CD4-positive, CD25-positive, alpha-beta regulatory T cell (primary cell): ENCODE data around the gene MIF. TPM values are rescaled to one million over a fixed set of nuclear protein-coding genes. Genes with fewer than 3 reads are reported as not detected.

ENCODE experiments used
- ATAC-seq, 2 donors: fragments of 150-1000 bp; cut with Tn5 transposase; one replicate each; pipeline ENCODE4 v1.10.0; 2021; ENCODE audit warnings: low read depth in 2 of 2, moderate number of reproducible peaks in 2 of 2, moderate library complexity in 1 of 2
- DNase-seq, 3 donors: peaks; one replicate each; pipeline versions ENCODE4 v3.0.0 to v3.0.0-alpha.2; 2012 to 2022; ENCODE audit warnings: mixed read lengths in 1 of 3
- H3K27ac ChIP-seq: one replicate; pipeline ENCODE4 v1.7.0; 2013; ENCODE audit warnings: mild to moderate bottlenecking, low read length; ENCODE audit not compliant: insufficient read depth, poor library complexity, severe bottlenecking
- H3K27me3 ChIP-seq: one replicate; pipeline ENCODE4 v1.7.0; 2013; ENCODE audit warnings: low read length; ENCODE audit not compliant: control insufficient read depth, insufficient read depth
- H3K36me3 ChIP-seq: one replicate; pipeline ENCODE4 v1.7.0; 2013; ENCODE audit warnings: mild to moderate bottlenecking, low read length, moderate library complexity; ENCODE audit not compliant: control insufficient read depth, insufficient read depth
- H3K4me1 ChIP-seq: 2 replicates; pipeline ENCODE4 v1.7.0; 2013; ENCODE audit warnings: mild to moderate bottlenecking, low read length; ENCODE audit not compliant: insufficient read depth, control insufficient read depth, poor library complexity, severe bottlenecking
- H3K4me3 ChIP-seq: one replicate; pipeline ENCODE4 v1.7.0; 2013; ENCODE audit warnings: low read depth, mild to moderate bottlenecking, low read length, moderate library complexity
- H3K9me3 ChIP-seq, 2 experiments: 1 replicate in 1 of 2; 2 replicates in 1 of 2; pipeline ENCODE4 v1.7.0; 2013; ENCODE audit warnings: low read length in 2 of 2, mild to moderate bottlenecking in 1 of 2, moderate library complexity in 1 of 2; ENCODE audit not compliant: control insufficient read depth in 2 of 2
- H3K27ac Mint-ChIP-seq, 3 donors: one replicate each; pipeline ENCODE4 v1.8.0; 2020 to 2022; ENCODE audit warnings: mild to moderate bottlenecking in 3 of 3, mixed read lengths in 3 of 3, moderate library complexity in 2 of 3
- H3K27me3 Mint-ChIP-seq: one replicate; pipeline ENCODE4 v1.8.0; 2022; ENCODE audit warnings: mild to moderate bottlenecking, mixed read lengths
- H3K36me3 Mint-ChIP-seq: one replicate; pipeline ENCODE4 v1.8.0; 2020; ENCODE audit warnings: mixed read lengths
- H3K4me1 Mint-ChIP-seq, 4 donors: one replicate each; pipeline ENCODE4 v1.8.0; 2020 to 2022; ENCODE audit warnings: mixed read lengths in 4 of 4, mild to moderate bottlenecking in 1 of 4
- H3K4me3 Mint-ChIP-seq, 4 donors: one replicate each; pipeline ENCODE4 v1.8.0; 2020 to 2022; ENCODE audit warnings: mild to moderate bottlenecking in 4 of 4, mixed read lengths in 4 of 4, moderate library complexity in 3 of 4
- H3K9me3 Mint-ChIP-seq, 7 donors: one replicate each; pipeline ENCODE4 v1.8.0; 2020 to 2022; ENCODE audit warnings: mixed read lengths in 7 of 7, mild to moderate bottlenecking in 3 of 7, moderate library complexity in 2 of 7
- polyA plus RNA-seq, 4 donors: library from polyadenylated mRNA; unstranded; fragments of 300-500 nt; fragmentation: Illumina TruSeq; gene quantifications; one replicate each; pipeline ENCODE4 v1.2.3, GENCODE V29; 2021
- total RNA-seq: library from RNA; stranded (reverse); gene quantifications from one replicate; pipeline ENCODE4 v1.2.3, GENCODE V29; 2022

Gene MIF
- total and polyA plus RNA-seq, 5 donors from 2014 or later, result 202 to 1,384 (median 1,147) TPM

GRCh38 chr22:23849009-23850006 is 44.9 kb upstream of the MIF start:
- no peak overlapping the region for H3K4me3 ChIP-seq
- peaks cover 18% of the 10 kb centered on the region for H3K27me3 Mint-ChIP-seq
- ATAC-seq (peak; percentile 83 to 84), DNase-seq (peak; percentile 73 to 81 (median 78))
- no peak overlapping the region for H3K27ac Mint-ChIP-seq
- no peaks in the 10 kb centered on the region for H3K36me3 Mint-ChIP-seq
- no peak overlapping the region for H3K27ac ChIP-seq
- no peaks in the 10 kb centered on the region for H3K36me3 ChIP-seq
- no peak overlapping the region for H3K4me3 Mint-ChIP-seq
- H3K4me1 Mint-ChIP-seq, result peaks cover 0 to 3% (median 0%) of the 10 kb centered on the region in 4 donors
- H3K4me1 ChIP-seq, result peaks cover 6% of the 10 kb centered on the region
- H3K27me3 ChIP-seq, result no peaks in the 10 kb centered on the region
- no peaks in the 10 kb centered on the region for H3K9me3 Mint-ChIP-seq
- no peaks in the 10 kb centered on the region for H3K9me3 ChIP-seq

GRCh38 chr22:23850136-23850611 is 44.0 kb upstream of the MIF start:
- Histone ChIP-seq H3K9me3 (no peaks in the 10 kb centered on the region), H3K4me3 (no peak overlapping the region), H3K27ac (no peak overlapping the region), H3K4me1 (peaks cover 6% of the 10 kb centered on the region), H3K36me3 (no peaks in the 10 kb centered on the region), H3K27me3 (no peaks in the 10 kb centered on the region)
- no peak for DNase-seq
- Mint-ChIP-seq H3K27ac (no peak overlapping the region), H3K36me3 (no peaks in the 10 kb centered on the region), H3K4me3 (no peak overlapping the region), H3K27me3 (peaks cover 18% of the 10 kb centered on the region), H3K9me3 (no peaks in the 10 kb centered on the region), H3K4me1 (peaks cover 0 to 3% (median 0%) of the 10 kb centered on the region in 4 donors)
- ATAC-seq, result no peak

- Mint-ChIP-seq H3K27ac (peak overlapping the region; percentile 84 to 94 (median 84)), H3K4me1 (peaks cover 0 to 21% (median 6%) of the 10 kb centered on the region in 4 donors), H3K4me3 (peak overlapping the region; percentile 89 to 97 (median 96)), H3K27me3 (peaks cover 12% of the 10 kb centered on the region), H3K9me3 (no peaks in the 10 kb centered on the region), H3K36me3 (no peaks in the 10 kb centered on the region)
- peak overlapping the region; percentile 60 for H3K27ac ChIP-seq
- peak overlapping the region; percentile 64 for H3K4me3 ChIP-seq
- ATAC-seq (peak; percentile 23 to 28), DNase-seq (peak in 1 of 3 donors; percentile 25)
- H3K27me3 ChIP-seq, result no peaks in the 10 kb centered on the region
- no peaks in the 10 kb centered on the region for H3K36me3 ChIP-seq
- H3K4me1 ChIP-seq, result peaks cover 20% of the 10 kb centered on the region
- H3K9me3 ChIP-seq, result no peaks in the 10 kb centered on the region
Measured at GRCh38 chr22:23856721-23857605, 37.2 kb upstream of the MIF start.

GRCh38 chr22:23857606-23858483 is 36.3 kb upstream of the MIF start, which contains the start of gene SLC2A11:
SLC2A11 (plus strand) TSS chr22:23857875; CDS start chr22:23858000, 125 bp downstream.
- no peaks in the 10 kb centered on the region for H3K9me3 Mint-ChIP-seq
- peak within 1 kb of the TSS; percentile 91 for H3K4me3 ChIP-seq
- H3K27ac ChIP-seq, result peak within 1 kb of the TSS; percentile 60
- H3K9me3 ChIP-seq, result no peaks in the 10 kb centered on the region
- peak within 1 kb of the TSS; percentile 84 to 94 (median 84) for H3K27ac Mint-ChIP-seq
- H3K36me3 ChIP-seq, result no peaks in the 10 kb centered on the region
- peaks cover 2% of the 10 kb centered on the region for H3K36me3 Mint-ChIP-seq
- H3K4me1 ChIP-seq, result peaks cover 20% of the 10 kb centered on the region
- H3K27me3 Mint-ChIP-seq, result peaks cover 10% of the 10 kb centered on the region
- peak within 1 kb of the TSS; percentile 89 to 97 (median 96) for H3K4me3 Mint-ChIP-seq
- H3K27me3 ChIP-seq, result no peaks in the 10 kb centered on the region
- ATAC-seq, result peak; percentile 94 to 95
- peaks cover 0 to 21% (median 6%) of the 10 kb centered on the region in 4 donors for H3K4me1 Mint-ChIP-seq
- peak; percentile 89 to 94 (median 90) for DNase-seq

GRCh38 chr22:23858484-23858815 is 35.7 kb upstream of the MIF start:
- Mint-ChIP-seq H3K27ac (peak overlapping the region in 2 of 3 donors; percentile 84 to 94), H3K4me3 (peak overlapping the region; percentile 89 to 97 (median 96)), H3K4me1 (peaks cover 0 to 21% (median 6%) of the 10 kb centered on the region in 4 donors), H3K36me3 (peaks cover 5% of the 10 kb centered on the region), H3K9me3 (no peaks in the 10 kb centered on the region), H3K27me3 (peaks cover 10% of the 10 kb centered on the region)
- H3K36me3 ChIP-seq, result no peaks in the 10 kb centered on the region
- no peak for DNase-seq
- H3K9me3 ChIP-seq, result no peaks in the 10 kb centered on the region
- H3K27ac ChIP-seq, result no peak overlapping the region
- peaks cover 20% of the 10 kb centered on the region for H3K4me1 ChIP-seq
- peak overlapping the region; percentile 91 for H3K4me3 ChIP-seq
- no peaks in the 10 kb centered on the region for H3K27me3 ChIP-seq
- no peak for ATAC-seq

- Mint-ChIP-seq H3K27me3 (peaks cover 10% of the 10 kb centered on the region), H3K36me3 (peaks cover 5% of the 10 kb centered on the region), H3K4me3 (peak overlapping the region; percentile 89 to 97 (median 96))
Measured at GRCh38 chr22:23859201-23859600, 35.0 kb upstream of the MIF start.

More at GRCh38 chr22:23859201-23859600, 35.0 kb upstream of the MIF start:
- no peak overlapping the region for H3K4me3 ChIP-seq
- DNase-seq, result no peak
- Mint-ChIP-seq H3K9me3 (no peaks in the 10 kb centered on the region), H3K4me1 (peaks cover 0 to 21% (median 7%) of the 10 kb centered on the region in 4 donors), H3K27ac (no peak overlapping the region)
- no peak for ATAC-seq
- no peaks in the 10 kb centered on the region for H3K36me3 ChIP-seq
- no peak overlapping the region for H3K27ac ChIP-seq
- no peaks in the 10 kb centered on the region for H3K9me3 ChIP-seq
- H3K4me1 ChIP-seq, result peaks cover 20% of the 10 kb centered on the region
- no peaks in the 10 kb centered on the region for H3K27me3 ChIP-seq
